ENCODE results near the gene PCGF3.
"Not testable (repeated sequence)": the region's sequence is repeated elsewhere in the genome, so short reads cannot be mapped to it uniquely, and the experiment has no call there.

DNA sequence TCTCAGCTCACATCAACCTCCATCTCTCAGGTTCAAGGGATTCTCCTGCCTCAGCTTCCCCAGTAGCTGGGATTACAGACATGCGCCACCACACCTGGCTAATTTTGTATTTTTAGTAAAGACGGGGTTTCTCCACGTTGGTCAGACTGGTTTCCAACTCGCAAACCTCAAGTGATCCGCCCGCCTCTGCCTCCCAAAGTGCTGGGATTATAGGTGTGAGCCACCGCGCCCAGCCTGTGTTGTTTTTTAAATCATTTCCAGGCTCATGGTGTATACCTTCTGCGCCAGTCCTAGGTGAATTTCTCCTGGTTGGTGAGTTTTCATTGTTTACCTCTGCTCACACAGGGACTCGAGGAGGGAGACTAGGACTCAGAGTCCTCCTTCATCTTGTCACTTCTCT lies 74.6 kb downstream of the PCGF3 start:
- not testable (repeated sequence) for TF ChIP-seq POLR2A (IDR thresholded peaks at IDR 0.05)
- TF ChIP-seq, protein P1, sequence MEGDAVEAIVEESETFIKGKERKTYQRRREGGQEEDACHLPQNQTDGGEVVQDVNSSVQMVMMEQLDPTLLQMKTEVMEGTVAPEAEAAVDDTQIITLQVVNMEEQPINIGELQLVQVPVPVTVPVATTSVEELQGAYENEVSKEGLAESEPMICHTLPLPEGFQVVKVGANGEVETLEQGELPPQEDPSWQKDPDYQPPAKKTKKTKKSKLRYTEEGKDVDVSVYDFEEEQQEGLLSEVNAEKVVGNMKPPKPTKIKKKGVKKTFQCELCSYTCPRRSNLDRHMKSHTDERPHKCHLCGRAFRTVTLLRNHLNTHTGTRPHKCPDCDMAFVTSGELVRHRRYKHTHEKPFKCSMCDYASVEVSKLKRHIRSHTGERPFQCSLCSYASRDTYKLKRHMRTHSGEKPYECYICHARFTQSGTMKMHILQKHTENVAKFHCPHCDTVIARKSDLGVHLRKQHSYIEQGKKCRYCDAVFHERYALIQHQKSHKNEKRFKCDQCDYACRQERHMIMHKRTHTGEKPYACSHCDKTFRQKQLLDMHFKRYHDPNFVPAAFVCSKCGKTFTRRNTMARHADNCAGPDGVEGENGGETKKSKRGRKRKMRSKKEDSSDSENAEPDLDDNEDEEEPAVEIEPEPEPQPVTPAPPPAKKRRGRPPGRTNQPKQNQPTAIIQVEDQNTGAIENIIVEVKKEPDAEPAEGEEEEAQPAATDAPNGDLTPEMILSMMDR (IDR thresholded peaks at IDR 0.05): not testable (repeated sequence)

Measured in uterus (tissue), 2 donors.